HG03097 (cell line): Measurements from ENCODE around the gene RHOJ.
"Not testable (repeated sequence)": the region's sequence is repeated elsewhere in the genome, so short reads cannot be mapped to it uniquely, and the experiment has no call there.

Experiments
- ATAC-seq: cut with Tn5 transposase; IDR thresholded peaks from one replicate; pipeline ENCODE4 v1.9.1; 2021; ENCODE audit not compliant: unreplicated experiment, low FRiP score

RHOJ gene

DNA sequence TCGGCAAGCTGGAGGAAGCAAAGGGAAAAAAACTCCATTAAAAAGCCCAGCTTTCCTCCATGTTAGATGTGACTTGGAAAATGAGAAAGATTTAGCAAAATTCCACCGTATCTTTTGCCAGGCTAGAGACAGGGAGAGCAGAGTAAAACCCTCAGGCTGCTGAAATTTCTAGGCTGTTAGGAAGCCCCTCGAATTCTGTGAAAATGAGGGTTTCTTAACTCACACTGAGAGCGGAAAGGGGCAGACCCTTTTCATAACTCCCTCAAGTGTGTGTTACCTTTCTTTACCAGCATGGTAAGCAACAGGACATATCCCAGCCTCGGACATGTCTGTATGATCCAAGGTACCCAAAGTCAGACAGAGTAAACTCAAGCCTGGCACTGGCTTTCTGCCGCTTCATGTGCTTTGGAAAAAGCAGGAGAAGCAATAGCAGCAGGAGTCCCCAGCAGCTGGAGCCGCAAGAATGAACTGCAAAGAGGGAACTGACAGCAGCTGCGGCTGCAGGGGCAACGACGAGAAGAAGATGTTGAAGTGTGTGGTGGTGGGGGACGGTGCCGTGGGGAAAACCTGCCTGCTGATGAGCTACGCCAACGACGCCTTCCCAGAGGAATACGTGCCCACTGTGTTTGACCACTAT, at the start of gene RHOJ:
Gene RHOJ (plus strand): TSS at position 37 of the 637 bp plus-strand sequence. CDS start 427 bp downstream, at position 464.
- ATAC-seq = no peak

DNA sequence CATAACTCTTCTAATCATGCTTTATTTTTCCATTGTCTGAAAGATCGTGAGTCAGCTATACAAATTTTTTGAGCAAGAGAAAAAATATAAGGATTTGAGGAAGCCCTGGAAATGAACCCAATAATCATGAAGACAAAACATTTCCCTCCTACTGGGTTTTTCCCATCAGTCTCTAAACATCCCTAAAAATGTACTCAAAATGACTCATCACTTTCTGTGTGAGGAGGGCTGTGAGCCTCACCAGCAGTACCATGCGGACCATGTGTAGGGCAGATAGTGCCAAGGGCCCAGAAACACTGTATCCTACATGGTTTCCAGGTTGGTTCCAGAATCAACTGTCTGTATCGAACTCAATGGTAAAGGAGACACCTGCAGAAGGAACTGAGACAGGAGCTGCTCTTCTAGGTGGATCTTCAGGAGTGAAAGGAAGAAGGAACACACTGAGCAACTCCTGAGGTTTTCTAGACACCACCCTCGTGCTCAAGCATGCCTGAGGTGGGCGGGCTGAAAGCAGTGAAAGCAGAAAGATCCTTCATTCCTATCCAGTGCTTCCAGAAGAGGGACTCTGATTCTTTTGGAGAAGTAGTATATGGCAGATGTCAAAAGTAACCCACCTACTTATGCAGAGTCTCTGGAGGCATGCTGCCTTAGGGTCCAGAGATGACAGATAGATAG, 48.6 kb upstream of the RHOJ start:
- no peak for ATAC-seq

DNA sequence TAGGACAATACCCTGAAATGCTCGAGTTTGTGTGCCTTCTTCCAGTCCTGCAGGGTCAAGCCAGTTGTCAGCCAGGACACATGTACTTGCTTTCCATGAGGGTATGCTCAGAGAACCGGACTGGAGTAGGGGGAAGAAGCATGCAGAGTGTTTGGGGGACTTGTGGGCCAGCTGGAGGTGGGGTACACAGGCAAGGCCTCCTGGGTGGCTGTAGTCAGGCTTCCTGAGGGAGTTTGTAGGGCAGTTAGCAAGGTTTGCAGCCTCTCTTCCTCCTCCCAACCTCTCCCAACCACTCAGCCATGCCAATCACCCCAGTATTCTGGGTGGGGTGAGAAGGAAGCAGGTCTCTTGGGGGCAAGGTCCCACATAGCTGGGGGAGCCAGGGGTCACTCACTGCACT, 47.0 kb upstream of the RHOJ start:
- ATAC-seq = no peak

DNA sequence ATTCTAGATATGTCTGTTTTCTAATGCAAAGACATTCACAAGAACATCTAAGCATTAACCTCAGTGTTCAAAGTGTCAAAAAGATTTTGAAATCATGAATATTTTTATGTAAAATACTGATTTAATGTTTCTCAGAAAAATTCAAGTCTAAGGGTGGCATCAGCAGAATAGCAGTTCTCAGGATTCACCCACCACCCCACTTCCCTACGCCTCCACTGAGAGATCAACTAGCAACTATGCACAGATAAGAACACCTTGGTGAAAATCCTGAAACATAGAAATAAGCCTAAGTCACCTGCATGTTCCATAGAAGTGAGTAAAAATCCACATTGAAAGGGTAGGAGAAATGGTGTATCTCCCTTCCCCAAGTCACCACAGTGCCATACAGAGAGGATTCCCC, 40.9 kb upstream of the RHOJ start:
- no peak for ATAC-seq

DNA sequence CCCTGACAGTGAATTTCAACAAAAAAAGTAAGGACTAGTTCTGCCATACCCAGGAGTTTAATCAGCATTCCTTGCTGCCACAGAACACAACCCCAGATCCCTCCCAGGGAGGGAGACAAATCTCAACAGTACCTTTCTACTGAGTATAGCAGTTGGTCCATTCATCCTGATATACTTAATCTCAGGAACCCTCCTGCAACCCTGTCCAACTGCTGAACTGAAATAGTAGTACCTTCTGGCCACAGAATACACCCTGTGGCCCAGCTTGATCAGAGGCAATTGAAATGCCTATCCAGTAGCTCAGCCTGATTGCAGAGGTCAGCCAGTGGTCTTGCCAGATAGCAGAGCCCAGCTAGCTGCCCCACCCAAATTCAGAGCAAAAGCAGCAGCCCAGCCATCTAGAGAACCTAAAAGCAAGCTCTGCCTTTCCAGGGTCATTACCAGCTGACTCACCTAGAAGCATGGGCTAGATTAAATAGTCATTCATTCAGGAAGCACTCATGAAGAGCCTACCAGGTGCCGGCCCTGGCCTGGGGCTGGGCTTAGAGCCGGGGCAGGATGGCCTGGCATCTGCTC, 40.0 kb upstream of the RHOJ start:
- ATAC-seq = no peak

DNA sequence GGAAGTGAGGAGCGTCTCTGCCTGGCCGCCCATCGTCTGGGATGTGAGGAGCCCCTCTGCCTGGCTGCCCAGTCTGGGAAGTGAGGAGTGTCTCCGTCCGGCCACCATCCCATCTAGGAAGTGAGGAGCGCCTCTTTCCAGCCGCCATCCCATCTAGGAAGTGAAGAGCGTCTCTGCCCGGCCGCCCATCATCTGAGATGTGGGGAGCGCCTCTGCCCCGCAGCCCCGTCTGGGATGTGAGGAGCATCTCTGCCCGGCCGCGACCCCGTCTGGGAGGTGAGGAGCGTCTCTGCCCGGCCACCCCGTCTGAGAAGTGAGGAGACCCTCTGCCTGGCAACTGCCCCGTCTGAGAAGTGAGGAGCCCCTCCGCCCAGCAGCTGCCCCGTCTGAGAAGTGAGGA, 39.0 kb upstream of the RHOJ start:
- not testable (repeated sequence) for ATAC-seq

DNA sequence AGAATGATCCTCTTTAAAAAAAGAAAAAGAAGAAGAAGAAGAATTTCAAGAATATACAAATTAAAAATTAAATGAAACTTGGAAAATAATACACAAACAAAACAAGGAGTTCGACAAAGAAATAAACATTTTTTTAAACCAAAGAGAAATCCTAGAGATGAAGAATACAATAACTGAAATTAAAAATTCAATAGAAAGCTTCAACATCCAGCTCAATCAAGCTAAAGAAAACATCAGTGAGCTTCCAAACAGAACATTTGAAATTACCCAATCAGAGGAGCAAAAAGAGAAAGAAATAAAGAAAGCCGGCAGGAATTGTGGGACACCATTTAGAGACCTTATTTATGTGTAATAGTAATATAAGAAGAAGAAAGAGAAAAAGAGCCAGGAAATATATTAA, 37.2 kb upstream of the RHOJ start:
- no peak for ATAC-seq

DNA sequence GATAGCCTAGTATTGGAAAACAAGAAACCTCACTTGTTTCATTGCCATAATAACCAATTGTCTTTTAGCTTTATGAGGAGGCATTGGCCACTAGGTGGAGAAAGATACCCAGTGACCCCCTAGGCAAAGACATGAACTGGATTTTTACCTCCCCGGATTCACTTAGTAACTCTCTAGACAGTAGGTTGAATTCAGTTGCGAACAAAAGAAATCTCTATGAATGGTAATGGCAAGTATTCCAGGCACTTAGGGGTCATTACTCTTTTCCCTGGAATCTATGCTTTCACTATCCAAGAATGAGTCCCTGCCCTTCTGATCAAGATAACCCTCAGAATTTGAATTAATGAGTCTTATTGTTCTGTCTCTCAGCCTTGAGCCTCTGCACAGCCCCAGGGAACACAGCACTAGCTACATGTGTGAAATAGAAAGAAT, 29.5 kb upstream of the RHOJ start:
- ATAC-seq = no peak

DNA sequence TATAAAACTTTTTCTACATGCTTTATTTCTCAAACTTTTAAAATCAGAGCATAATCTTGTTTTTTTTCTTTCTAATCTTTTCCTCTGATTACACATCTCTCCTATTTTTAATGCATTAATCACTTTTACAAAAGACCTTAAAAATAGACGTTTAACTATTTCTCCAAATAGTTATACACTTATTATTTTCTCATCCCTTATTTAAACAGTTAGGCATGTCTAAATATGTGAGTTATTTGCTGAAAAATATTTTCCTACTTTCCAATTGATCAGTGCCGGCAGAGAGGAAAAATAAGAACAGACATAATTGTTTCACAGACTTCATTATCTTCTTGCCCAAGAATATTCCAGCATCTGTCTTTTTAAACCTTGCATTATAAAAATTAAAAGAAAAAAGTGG, 28.7 kb upstream of the RHOJ start:
- ATAC-seq = no peak

DNA sequence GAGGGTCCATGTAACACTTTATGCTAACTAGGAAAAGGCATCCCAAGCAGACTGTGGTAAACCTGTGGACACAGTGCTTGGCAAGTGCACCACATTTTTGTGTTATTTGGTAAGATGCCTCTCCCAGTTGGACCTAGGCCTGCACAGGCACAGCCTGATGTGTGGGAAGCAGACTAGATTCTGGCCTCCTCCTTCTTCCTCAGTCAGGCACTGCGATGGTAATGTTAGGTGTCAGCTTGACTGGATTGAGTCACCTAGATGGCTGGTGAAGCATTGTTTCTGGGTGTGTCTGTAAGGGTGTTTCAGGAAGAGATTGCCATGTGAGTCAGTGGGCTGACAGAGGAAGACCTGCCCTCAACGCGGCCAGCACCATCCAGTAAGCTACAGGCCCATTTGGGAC, 25.3 kb upstream of the RHOJ start:
- ATAC-seq = no peak

DNA sequence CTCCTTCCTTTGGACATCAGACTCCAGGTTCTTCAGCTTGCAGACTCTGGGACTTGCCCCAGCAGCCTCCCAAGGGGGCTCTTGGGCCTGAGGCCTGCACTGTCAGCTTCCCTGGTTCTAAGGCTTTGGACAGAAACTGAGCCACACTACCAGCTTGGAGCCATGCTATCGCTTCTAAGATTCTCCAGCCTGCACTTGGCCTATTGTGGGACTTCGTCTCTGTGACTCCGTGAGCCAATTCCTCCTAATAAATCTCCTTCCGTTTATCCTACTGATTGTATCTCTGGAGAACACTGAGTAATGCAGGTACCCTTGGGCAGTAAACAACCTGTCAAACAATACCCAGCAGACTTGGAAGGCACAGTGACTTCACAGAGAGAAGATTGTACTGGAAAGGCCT, 24.9 kb upstream of the RHOJ start:
- no peak for ATAC-seq

DNA sequence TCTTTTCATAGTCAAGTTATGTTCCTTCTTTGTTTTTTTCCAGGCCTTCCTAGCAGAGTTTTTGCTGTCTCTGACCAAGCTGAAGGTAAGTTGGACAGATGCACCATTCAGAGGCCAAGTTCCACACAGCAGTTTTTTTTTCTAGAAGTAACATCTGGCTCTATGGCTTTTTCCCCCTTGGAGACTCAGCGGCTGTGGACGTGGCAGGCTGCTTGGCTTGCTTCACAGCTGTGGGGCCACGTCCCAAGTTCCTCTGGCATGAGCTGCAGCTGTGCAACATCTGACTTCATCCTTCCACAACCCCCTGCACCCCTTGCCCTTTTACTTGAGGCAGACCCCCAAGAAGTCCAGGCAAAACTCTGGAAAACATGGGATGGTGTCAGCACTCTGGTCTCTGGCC, 24.2 kb upstream of the RHOJ start:
- no peak for ATAC-seq

DNA sequence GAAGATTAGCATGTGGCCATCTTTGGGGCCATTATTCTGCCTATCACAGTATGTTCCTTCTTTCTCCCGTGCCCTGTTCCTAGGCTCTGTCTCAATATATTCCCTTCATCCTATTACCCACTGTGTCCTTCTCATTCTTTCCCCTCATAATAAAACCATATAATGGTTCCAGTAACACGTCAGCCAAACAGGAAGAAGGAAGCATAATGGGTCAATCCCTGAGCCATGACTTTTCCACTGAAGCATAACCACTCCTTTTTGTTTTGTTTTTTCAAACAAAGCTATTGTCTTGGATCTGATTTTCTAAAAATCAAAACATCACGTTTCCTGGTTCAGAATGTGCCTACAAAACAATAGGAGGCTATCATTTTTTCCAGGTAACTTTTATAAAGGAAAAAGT, 21.3 kb upstream of the RHOJ start:
- ATAC-seq = no peak

DNA sequence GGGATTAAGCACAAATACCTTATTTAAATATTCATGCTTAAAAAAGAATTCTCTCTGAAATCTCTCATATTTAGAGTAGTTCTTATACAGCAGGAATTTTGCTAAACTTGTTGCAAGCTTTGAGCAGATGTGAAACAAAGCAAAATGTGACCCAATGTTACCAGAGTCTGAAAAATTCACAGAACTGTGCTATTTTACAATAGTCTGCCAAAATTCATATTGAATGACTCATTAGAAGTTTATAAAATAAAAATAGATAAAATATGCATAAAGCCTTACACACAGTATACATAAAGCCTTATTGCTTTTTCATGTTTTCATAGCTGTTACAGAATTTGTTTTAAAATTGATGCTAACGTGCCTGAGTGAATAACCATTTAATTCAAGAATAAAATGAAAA, 17.8 kb upstream of the RHOJ start:
- no peak for ATAC-seq

DNA sequence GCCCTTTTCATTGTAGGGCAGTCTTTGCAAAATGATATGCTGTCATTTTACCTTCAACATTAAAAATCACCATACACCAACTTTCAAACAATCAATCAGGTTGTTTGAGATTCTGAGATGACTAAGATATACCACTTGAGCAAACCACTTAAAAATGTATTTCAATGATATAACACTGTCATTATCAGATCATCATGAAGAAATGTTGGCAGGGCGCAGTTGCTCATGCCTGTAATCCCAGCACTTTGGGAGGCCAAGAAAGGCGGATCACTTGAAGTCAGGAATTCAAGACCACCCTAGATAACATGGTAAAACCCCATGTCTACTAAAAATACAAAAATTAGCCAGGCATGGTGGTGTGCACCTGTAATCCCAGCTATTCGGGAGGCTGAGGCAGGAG, 13.0 kb upstream of the RHOJ start:
- no peak for ATAC-seq

DNA sequence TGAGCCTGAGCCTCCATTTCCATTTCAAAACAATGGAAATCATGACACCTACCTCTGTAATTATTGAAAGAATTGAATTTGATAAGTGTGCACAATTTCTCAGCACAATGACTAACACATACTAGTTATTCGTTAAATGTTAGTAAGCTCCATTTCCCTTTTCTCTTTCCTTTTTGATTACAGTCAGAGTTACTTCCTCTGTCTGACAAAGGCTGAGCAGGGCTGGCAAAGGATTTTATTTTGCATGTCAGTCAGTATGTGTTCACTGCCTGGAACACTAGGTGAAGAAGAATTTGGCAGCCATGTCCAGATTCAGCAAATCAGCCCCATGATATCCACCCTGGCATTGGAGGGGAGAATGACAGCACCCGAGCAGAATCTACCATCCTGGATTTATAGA, 12.2 kb upstream of the RHOJ start:
- no peak for ATAC-seq

DNA sequence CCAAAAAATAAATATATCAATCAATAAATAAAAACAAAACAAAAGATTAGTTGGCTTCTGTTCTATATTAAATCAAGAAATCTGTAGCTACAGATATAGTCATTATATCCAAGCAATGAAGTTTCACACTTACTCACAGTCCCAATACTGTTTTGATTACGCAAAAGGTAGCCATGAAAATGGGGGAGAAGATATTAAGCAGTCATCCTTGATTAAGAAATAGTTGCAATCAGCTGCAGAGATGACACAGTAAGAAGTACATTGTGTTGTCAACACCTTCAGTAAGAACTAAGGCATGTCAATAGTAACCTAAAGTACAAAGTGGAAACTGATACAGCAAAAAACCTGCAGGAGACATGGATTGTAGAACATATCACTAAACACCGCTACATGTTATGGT, 11.0 kb upstream of the RHOJ start:
- ATAC-seq = no peak

DNA sequence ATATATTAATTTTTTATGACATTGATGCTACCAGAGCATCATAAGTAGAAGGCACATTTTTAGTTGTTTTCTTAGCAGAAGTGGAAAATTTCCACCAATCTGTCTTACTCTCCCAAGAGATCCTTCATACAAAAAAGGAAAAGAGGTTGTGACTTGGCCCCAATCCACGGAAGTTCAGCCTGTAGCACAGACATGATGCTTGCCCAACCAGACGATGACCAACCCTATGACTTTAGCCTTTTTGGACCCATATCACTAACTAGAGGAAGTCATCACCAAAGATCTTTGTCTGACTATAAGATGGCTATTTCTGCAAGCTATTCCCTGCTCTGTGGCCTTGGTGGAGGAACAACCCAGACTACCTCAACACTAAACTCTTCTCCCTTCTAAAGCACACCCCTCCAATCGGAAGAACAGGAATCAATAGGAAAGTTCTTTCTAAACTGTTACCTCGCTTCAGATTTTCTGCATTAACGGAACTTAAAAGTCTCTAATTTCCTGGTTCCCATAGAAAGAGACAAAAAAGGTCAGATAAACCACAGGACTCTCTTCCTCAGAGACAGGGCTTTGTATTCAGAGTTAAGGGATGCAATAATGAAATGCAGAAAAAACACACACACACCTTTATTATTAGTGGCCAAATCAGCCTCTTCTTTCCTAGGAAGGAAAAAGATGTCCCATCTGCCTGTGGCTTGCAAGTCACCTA, 4.1 kb upstream of the RHOJ start:
- no peak for ATAC-seq

DNA sequence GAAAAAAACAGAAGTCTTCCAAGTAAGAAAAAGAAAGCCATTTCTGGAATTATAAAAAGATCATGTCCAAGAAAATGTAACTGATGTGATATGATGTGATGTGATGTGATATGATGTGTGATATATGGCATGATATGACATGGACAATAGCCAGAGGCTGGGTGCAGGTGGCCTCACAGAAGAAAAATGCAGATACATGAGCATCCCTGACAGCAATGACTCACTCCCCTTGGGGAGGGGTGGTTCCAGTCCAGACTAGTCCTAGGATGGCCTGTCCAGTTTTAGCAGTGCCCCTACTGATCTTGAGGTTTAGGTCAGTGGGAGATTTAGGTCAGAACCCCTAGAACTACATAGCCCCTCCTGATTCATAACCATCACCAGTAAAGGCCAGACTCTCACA, 3.5 kb upstream of the RHOJ start:
- ATAC-seq = no peak

DNA sequence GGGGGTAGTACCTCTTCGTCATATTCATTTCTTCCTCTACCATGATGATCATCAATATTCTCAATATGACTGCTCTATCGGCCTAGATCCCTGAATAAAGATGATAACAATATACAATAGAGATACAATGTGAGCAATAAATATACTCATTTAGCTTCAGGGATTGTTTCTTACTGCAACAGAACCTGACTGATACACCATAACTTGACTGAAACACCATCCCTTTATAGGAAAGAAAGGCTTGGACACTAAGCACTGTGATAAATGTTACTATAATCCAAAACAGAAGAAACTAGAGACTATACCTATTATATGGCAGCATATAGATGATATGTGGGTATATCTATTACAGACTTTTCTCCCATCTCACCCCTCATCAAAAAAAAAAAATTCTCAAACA, 1.2 kb upstream of the RHOJ start:
- ATAC-seq = no peak

DNA sequence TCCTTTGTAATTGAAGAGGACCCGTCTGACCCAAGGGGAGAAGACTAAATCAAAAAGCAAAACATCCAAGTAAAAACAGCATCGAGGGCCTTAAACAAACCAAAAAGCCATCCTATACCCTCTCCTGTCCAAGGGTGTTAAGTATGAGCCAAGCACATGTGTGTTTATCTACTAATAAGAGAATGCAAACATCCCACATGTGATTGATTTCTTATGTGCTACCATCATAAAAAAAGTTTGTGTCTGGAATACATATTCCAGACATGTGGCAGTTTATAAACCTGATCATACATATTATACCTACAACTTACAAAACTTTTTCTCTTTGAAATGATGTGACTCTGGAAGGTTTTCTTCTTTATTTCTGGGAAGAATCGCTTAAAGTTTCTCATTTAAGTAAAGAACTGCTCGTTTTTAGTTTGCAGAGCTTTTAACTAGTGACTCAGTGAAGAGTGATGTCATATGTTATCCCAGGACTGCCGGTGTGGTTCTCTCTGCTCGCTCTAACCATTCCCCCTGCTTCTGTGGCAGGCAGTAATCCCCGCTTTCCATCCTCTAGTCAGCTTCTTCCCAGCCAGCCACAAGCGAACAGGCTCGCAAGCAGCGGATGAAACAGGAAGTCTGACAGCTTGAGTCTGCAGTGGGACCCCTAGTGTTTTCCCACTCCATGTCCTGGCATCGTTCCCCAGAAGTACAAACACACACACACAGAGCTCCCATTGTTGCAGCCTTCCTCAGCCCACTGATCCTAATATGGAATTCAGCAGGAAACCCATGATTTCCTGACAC, 431 bp upstream of the RHOJ start:
- no peak for ATAC-seq
